Thoracic aorta (tissue), 2 donors: Measurements from ENCODE around the gene JPH3. TPM values are rescaled to one million over a fixed set of nuclear protein-coding genes. Genes with fewer than 3 reads are reported as not detected.

Experiments
- ATAC-seq: fragments of 150-250 bp; one replicate; pipeline ENCODE4 v1.8.0; 2017; ENCODE audit warnings: low read depth; ENCODE audit not compliant: insufficient number of reproducible peaks, low FRiP score
- DNase-seq: peaks from one replicate; pipeline ENCODE4 v3.0.0-alpha.2; 2020; ENCODE audit warnings: low spot score
- H3K27ac ChIP-seq, 2 donors: fragments of 200-600 bp; sonication (generic); 1 replicate in 1 of 2; 2 replicates in 1 of 2; pipeline ENCODE4 v1.5.1; 2016; ENCODE audit warnings: mild to moderate bottlenecking in 2 of 2, moderate library complexity in 2 of 2
- H3K27me3 ChIP-seq: fragments of 200-600 bp; sonication (generic); replicated peaks from 2 replicates; pipeline ENCODE4 v1.6.0; 2016; ENCODE audit warnings: mild to moderate bottlenecking; ENCODE audit not compliant: insufficient read depth
- H3K36me3 ChIP-seq: fragments of 200-600 bp; sonication (generic); one replicate; pipeline ENCODE4 v1.5.1; 2016
- H3K4me1 ChIP-seq, 2 donors: fragments of 200-600 bp; sonication (generic); 1 replicate in 1 of 2; 2 replicates in 1 of 2; pipeline versions ENCODE4 v1.5.1 to v1.6.0; 2016; ENCODE audit warnings: low read depth in 2 of 2, mild to moderate bottlenecking in 1 of 2; ENCODE audit not compliant: control insufficient read depth in 1 of 2
- H3K4me3 ChIP-seq: fragments of 200-600 bp; sonication (generic); 2 replicates; pipeline ENCODE4 v1.5.1; 2016; ENCODE audit warnings: mild to moderate bottlenecking
- H3K9me3 ChIP-seq: fragments of 200-600 bp; sonication (generic); 2 replicates; pipeline ENCODE4 v1.5.1; 2016
- CTCF ChIP-seq: fragments of 200-600 bp; sonication (generic); IDR thresholded peaks from one replicate; pipeline ENCODE4 v1.5.1; 2019; ENCODE audit warnings: antibody characterized with exemption
- total RNA-seq, 2 donors: library from RNA; depleted of rRNA; stranded (reverse); fragments of >200 nt; gene quantifications; one replicate each; pipeline versions ENCODE4 v1.1.0 to v1.2.3, GENCODE V29; 2016

The JPH3 gene
- total RNA-seq, 2 donors from 2014 or later, result not detected

- no peak for ATAC-seq
- Histone ChIP-seq H3K27ac (no peak overlapping the region), H3K36me3 (peaks cover 11% of the 10 kb centered on the region), H3K27me3 (no peaks in the 10 kb centered on the region), H3K4me1 (no peaks in the 10 kb centered on the region), H3K9me3 (no peaks in the 10 kb centered on the region), H3K4me3 (no peak overlapping the region)
- no peak for TF ChIP-seq CTCF
- no peak for DNase-seq
Observed at GRCh38 chr16:87698241-87698640, 95.9 kb downstream of the JPH3 start.

- H3K9me3 ChIP-seq, result no peaks in the 10 kb centered on the region
- H3K4me3 ChIP-seq, result no peak overlapping the region
- ATAC-seq (no peak), DNase-seq (no peak)
- H3K27me3 ChIP-seq, result no peaks in the 10 kb centered on the region
- no peak overlapping the region for H3K27ac ChIP-seq
- H3K4me1 ChIP-seq, result no peaks in the 10 kb centered on the region
- H3K36me3 ChIP-seq, result peaks cover 15% of the 10 kb centered on the region
- TF ChIP-seq CTCF, result no peak
Observed at GRCh38 chr16:87698676-87699199, 96.4 kb downstream of the JPH3 start.

GRCh38 chr16:87700406-87701077, 98.2 kb downstream of the JPH3 start:
- Histone ChIP-seq H3K27ac (no peak overlapping the region), H3K4me3 (no peak overlapping the region), H3K36me3 (peaks cover 10% of the 10 kb centered on the region), H3K27me3 (no peaks in the 10 kb centered on the region), H3K9me3 (no peaks in the 10 kb centered on the region), H3K4me1 (no peaks in the 10 kb centered on the region)
- DNase-seq (no peak), ATAC-seq (no peak)
- TF ChIP-seq CTCF, result no peak

GRCh38 chr16:87701078-87701460, 98.8 kb downstream of the JPH3 start:
- no peak for ATAC-seq
- H3K27ac ChIP-seq, result no peak overlapping the region
- no peaks in the 10 kb centered on the region for H3K4me1 ChIP-seq
- no peak overlapping the region for H3K4me3 ChIP-seq
- no peaks in the 10 kb centered on the region for H3K9me3 ChIP-seq
- no peaks in the 10 kb centered on the region for H3K27me3 ChIP-seq
- DNase-seq, result no peak
- TF ChIP-seq CTCF, result no peak
- H3K36me3 ChIP-seq, result peaks cover 10% of the 10 kb centered on the region

- H3K4me1 ChIP-seq, result no peaks in the 10 kb centered on the region
- no peak overlapping the region for H3K27ac ChIP-seq
- no peak for TF ChIP-seq CTCF
- H3K36me3 ChIP-seq, result peaks cover 10% of the 10 kb centered on the region
- no peaks in the 10 kb centered on the region for H3K27me3 ChIP-seq
- DNase-seq (no peak), ATAC-seq (no peak)
- no peak overlapping the region for H3K4me3 ChIP-seq
- H3K9me3 ChIP-seq, result no peaks in the 10 kb centered on the region
Observed at GRCh38 chr16:87701505-87701921, 99.2 kb downstream of the JPH3 start.
